Measurements from ENCODE around the gene CDYL2.
"Not testable (repeated sequence)": the region's sequence is repeated elsewhere in the genome, so short reads cannot be mapped to it uniquely, and the experiment has no call there.

Gene CDYL2

DNA sequence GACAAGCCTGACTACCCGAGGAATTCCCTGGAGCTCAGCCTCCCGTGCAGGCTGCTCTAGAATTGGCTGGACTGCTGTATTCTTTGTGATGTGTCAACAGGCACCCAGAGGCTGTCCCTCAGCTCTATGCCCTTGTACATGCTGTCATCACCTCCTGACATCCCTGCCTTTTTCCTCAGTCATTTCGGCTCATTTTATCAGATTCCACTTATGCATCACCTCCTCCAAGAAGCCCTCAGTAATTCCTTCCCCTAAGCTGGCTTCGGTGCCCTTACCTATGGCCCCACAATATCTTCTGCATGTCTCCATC is 137.2 kb downstream of the CDYL2 start:
- FAIRE-seq, result no peak

DNA sequence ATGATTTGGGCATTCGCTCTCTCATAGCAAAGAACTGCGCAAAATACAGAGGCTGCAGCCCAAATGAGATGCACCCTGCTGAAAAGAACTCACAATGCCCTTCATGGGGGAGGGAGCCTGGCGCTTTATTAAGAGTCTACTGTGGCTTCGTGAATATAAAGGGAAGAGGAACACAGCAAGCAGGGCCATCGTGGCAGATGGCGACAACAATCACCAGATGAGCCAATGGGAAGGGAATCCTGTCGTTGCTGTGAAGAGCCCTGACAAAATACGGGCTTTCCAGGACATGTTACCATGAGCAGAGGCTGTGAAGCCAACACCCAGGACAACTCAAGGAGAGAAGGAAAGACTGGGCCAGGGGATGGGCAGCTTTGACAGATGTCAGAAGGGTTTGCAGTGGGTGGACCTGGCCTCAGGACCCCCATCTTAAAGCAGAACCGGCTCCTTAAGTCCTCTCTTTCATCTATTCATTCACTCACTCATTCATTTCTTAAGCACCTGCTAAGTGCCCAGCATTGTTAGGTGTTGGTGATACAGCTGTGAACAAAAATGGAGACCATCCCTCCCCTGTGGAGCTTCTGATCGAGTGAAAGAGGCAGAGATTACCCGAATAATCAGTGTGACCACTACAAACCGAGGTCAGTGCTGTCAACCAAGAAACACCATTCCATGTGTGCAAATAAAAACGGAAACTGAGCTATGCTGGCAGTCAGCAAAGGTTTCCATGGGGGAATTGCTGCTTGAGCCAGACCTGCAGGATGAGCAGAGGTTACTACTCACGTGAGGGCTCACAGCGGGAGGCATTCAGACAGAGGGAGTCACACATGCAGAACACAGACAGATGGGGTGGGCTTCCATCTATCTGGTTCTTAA is 137.8 kb downstream of the CDYL2 start:
- no peak for FAIRE-seq

DNA sequence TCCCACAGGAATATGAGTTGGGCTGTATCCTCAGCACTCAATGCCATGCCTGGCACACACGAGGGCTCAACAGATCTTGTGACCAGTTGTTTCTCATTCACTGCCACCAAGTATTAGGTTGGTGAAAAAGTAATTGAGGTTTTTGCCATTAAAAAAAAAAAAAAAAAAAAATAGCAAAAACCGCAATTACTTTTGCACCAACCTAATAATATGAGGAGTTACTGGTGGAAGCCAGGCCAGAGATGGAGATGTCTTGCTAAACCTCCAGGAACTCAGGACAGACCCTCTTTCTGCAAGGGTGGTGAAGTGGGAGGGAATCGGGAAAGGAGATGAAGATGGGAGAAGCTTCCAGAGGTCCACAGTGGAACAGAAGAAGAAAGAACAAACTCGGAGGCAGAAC is 139.0 kb downstream of the CDYL2 start:
- FAIRE-seq, result no peak

DNA sequence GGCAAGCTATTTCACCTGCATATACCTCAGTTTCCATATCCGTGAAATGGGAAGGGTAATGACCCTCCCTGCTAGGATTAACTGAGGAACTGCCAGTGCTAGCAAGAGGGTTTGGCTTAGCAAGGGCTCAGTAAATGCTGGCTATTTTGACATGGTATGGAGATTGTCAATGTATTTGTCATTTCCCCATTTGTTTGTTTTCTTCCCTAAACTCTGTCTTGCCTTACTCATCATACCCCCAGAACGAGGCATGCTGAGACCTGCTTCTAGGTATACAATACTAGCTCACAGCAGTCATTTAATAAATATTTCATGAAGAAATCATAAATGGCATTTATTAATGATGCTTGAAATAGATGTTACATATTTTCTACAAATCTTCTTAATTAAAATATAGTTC is 139.6 kb downstream of the CDYL2 start:
- no peak for FAIRE-seq

DNA sequence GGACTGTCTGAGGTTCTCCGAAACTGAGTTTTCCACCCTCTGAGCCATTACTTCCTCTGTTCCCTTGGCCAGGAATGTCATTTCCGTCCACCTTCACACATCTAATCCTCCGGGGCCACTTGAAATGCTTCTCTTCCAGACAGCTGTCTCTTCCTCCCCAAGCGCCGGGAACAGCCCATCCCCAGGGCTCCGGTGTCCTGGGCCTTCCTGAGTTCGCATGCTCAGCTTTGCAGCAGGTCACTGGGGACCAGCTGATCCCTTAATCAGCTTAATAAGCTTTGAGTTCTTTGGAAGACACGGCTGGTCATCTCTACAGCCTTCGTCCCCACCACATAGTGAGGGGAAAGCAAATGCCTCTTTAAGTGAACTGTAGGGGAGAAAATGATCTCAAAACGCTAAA is 140.2 kb downstream of the CDYL2 start:
- no peak for FAIRE-seq

DNA sequence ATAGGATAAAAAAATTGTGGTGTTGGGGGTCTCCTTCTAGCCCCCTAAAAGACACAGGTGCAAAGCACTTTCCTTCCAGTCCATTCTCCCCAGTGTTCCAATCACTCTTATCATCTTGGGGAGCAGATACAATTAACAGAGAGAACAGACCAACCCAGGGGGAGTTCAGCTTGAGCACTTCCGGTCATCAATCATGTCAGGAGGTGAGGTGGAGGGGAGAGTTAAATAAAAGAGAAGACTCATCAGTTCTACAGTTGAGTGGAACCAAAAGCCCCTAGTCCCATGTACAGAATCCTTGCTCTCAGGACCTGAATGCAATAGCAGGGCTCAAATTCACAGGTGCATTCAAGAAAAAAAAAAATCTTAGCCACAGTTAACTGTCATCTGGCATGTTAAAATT is 141.3 kb downstream of the CDYL2 start:
- FAIRE-seq, result no peak

DNA sequence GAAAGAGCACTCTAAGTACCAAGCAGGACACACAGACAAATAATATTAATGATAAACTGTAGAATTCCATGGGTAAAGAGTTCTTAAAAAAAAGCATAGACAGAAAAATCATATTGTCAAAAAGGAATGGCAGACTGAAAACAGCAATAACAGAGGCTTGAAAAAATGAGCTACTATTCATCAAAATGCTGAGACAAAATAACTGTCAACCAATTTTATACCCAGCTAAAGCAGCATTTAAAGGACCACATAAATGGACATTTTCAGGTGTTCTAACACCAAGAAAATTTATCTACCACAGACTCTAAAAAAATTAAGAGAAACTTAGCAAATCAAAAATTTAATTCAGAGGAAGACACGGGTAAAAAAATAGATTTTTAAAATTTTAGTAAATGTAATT is 144.5 kb downstream of the CDYL2 start:
- FAIRE-seq, result no peak

DNA sequence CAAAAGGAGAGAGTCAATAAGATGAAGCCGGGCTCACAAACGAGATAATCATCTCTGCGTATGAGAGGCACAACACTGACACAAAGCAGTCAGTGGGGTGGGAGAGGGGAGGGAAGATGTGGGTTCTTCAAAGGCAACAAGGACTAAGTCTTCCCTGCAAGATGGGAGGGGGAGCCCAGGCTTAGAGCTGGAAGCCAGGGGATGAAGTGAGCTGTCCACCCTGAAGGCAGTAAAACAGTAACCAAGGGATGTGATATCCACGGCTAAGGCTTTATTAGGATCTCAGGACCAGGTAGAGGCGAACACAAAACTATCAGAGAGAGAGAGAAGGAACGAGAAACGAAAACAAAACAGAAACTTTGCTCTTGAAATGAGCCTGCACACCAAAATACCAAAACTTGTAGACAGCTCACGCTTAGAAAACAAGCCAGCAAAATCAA is 147.7 kb downstream of the CDYL2 start:
- no peak for FAIRE-seq

DNA sequence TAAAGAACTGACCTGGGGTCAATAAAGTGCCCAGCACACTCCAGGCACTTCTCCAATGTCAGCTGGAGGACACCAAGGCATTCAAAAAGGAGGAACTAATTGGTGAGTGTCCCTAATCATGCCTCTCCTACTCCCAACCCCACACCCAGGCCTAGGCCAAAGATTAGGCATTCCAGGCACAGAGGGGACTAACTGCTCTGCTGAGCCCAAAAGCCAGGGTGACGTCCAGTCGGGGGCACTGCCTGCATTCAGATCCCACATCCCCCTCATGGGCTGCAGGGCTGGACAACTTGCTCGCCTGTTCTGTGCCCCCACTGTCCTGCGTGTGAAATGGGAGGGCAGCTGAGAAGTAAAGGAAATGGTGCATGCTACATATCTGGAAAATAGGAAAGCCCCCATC is 148.2 kb downstream of the CDYL2 start:
- no peak for FAIRE-seq

DNA sequence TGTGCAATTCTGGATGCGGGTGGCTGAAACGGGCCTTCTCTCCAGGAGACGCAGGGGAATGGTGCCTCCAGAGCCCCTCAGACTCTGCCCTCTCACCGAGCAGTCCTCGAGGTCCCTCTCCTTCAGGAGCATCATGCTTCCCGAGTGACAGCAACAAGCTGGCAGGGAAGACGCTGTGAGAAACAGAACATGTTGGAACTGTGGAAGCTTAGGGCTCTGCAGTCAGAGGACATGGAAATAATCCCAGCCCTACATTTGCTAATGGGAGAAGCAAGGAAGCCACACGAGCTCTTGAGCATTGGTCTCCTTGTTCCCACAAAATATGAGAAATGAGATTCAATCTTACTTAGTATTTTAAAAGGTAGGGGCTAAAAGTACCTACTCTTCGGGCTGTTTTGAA is 148.6 kb downstream of the CDYL2 start:
- no peak for FAIRE-seq

DNA sequence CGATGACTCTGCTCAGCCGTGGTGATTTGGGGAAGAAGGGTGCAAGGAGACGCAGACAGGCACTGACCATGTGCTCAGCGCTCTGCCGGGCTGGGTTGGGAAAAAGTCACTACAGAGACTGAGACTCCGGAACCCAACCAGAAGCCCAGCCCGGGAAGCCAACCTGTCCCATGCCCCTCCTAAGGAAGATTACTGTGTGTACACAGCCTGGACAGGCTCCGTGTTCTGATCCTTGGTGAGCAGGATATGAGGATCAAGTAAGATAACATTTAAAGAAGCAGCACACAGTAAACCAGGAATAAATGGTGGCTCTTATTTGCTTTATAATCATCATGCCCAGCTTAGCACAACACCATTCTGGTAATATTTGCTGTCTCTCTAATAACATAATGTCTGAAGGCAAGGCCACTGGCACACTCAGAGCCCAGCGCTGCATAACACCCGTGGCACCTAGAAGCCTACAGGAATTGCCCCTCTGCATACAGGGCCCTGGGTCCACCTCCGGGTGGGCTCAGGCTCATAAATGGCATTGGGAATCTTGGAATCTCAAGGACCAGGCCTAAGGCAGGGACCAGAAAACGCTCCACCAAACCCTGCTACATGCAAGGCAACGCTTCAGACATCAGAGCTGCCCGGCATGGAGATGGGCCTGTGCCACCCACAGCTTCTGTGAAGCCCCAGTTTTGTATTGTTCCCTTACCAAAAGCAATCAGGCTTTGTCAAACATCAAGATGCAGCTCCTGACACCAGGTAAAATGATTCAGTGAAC is 150.1 kb downstream of the CDYL2 start:
- no peak for FAIRE-seq

DNA sequence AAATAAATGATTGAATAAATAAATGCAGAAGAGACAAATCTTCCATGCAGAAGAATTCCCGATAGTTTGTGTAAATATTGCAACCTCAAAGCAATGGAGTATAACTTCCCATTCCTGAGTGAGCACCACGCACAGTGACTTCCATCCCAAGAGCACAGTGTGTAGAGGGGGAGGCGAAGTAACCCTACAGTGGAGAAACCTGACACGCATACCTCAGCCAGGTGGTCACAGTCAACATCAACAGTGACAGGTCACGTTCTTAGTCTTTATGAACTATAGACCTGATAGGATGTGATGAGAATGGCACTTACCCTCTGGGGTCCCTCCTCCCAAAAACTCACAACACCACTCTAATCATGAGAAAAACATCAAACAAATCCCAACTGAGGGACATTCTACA is 152.0 kb downstream of the CDYL2 start:
- FAIRE-seq, result no peak

DNA sequence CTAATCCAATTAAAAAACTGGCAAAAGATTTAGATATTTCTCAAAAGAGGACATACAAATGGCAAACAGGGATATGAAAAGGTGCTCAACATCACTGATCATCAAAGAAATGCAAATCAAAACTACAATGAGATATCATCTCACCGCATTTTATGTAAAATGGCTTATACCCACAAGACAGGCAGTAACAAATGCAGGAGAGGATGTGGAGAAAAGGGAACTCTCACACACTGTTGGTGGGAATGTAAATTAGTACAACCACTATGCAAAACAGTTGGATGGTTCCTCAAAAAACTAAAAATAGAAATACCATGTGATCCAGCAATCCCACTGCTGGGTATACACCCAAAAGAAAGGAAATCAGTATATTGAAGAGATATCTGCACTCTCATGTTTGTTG is 154.1 kb downstream of the CDYL2 start:
- not testable (repeated sequence) for FAIRE-seq

DNA sequence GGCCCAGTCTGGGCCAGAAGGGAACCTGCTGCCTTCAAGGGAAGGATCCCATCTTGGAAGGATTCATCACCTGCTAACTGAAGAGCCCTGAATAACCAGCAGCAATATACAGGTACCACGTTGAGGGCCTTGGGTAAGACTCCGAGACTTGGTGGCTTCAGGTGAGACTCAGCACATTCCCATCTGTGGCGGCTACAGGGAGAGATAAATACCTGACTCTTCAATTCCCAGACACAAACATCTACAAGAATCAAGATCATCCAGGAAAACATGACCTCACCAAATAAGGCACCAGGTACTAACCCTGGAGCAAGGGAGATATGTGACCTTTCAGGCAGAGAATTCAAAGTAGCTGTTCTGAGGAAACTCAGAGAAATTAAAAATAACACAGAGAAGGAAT is 164.1 kb downstream of the CDYL2 start:
- no peak for FAIRE-seq

DNA sequence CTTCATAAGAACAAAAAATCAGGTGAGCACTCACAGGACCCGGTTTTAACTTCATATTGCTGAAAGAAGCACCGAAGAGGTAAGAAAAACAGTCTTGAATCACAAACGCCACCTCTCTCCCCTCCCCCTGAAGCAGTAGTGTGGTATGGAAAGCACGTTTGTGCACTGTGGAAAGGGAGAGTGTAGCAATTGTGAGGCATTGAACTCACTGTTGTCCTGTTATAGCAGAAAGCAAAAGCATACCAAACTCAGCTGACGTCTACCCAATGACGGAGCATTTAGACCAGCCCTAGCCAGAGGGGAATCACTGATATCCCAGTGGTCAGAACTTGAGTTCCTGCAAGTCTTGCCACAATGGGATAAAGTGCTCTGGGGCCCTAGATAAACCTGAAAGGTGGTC is 164.8 kb downstream of the CDYL2 start:
- no peak for FAIRE-seq

DNA sequence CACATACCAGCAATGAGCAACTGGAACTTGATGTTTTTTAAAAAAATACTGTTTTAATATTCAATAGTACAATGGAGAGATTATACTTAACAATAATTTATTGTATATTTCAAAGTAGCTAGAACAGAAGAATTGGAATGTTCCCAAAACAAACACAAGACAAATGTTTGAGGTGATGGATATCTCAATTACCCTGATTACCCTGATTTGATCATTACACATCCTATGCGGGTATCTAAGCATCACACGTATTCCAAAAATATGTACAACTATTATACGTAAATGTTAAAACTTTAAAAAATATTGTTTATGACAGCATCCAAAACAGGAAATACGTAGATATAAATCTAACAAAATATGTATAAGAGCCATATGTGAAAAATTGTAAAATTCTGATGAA is 166.8 kb downstream of the CDYL2 start:
- no peak for FAIRE-seq

DNA sequence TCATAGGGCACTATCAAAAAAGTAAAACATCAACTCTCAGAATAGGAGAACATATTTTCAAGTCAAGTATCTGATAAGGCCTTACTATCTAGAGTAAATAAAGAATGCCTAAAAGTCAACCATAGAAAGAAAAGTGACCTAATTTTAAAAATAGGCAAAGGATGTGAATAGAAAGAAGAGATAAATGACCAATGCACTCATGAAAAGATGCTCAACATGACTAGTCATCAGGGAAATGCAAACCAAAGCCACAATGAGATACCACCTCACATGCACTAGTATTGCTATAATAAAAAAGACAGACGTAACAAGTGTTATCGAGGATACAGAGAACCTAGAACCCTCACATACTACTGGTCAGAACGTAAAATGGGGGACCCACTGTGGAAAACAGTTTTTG is 172.8 kb downstream of the CDYL2 start:
- FAIRE-seq, result no peak

DNA sequence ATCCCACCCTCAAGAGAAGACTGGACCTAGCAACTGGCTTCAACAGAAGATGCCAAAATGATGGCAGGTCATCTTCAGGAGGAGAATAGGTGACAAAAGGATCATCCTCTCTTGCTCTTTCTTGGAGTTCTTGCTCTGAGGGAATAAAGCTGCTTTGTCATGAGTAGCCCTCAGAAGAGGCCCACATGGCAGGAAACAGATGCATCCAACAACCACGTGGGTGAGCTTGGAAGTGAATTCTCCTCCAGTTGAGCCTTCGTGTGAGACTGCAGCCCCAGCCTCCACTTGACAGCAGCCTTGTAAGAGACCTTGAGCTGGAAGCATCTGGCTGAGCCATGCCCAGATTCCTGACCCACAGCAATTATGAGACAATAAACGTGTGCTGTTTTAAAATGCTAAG is 176.1 kb downstream of the CDYL2 start:
- FAIRE-seq, result no peak

DNA sequence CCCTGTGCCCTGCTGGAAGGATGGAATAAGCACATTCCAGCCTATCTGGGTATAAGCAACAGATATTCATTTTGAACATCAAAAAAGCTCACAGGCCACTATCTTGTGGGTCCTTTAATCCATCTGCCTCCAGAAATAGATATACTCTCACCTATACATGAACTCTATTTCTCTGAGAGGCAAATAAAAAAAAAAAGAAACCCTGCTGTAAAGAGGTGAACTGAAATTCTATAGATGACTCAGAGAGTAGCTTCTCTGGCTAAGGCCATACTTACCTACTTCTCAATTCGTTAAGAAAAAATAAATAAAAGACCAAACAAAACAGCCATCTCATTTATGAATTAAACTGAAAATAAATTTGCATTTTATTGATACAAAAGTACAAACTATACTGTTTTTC is 177.3 kb downstream of the CDYL2 start:
- FAIRE-seq, result no peak

DNA sequence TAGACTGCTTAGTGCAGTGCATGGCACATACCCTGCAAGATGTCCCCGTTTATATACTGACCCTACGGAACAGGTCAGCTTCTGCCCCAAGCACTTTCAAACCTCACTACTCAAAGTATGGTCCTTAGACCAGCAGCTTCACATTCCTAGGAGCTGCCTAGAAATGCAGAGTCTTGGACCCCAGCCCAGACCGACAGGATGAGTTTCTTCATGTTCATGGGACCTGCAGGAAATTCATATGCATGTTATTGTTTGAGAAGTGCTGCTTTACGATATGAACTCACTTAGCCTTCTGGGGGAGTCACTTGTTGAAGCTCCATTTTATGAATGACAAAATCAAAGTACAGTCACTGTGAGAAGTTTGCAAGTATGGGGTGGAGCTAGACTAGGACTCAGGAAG is 181.0 kb downstream of the CDYL2 start:
- FAIRE-seq, result no peak

DNA sequence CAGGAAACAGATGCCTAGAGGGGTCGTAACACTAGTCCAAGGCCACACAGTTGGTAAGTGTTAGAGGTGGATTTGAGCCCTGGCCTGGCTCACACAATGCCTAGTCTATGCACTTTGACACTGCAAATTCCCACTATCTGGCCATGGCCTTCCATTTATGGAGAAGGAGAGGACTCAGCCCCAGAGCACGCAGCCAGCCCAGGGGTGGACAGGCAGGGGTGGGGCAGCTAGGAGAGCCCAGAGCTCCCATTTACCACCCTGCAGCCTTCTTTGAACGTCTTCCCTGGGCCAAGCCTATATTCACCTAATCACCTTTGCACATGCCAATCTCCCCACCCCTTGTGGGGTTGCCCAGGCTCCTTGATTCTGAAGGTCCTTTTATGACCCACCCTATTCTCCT is 182.4 kb downstream of the CDYL2 start:
- FAIRE-seq, result no peak

DNA sequence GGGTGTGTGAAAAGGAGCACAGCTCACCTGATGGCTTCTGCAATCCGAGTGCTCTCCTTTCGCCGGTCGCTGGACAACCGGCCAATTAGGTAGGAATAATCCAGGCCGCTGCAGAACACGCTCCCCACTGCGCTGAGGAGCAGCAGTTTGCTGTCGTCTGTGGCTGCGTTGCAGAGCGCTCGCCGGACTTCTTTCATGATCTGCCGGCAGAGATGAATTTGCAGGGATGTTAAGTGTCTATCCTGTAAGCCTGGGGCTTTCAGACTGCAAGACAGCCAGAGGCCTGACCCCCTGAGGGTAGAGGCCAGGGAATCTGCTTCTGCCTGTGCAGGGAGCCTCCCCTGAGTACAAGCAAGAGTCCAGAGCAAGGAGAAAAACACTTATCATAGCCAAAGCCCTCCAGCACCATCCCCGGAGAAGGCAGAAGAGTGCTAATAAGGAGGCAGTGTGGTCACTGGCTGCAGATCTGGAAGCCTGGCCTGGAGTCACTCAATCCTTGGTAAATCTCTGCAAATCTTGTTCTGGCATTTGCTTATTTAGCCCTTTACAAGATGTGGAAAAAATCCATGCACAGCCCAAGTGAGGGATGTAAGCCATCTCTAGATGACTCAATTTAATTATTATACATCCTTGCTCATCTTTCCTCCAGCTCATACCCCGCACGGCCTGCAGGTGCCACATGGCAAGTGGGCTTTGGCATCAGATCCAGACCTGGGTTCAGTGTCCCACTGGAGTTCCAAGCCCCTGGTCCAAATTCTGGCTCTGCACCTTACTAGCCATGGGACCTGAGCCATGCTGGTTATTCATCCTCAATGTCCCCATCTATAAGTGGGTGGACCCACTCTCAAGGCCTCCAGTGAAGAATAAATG is 183.4 kb downstream of the CDYL2 start:
- no peak for FAIRE-seq

DNA sequence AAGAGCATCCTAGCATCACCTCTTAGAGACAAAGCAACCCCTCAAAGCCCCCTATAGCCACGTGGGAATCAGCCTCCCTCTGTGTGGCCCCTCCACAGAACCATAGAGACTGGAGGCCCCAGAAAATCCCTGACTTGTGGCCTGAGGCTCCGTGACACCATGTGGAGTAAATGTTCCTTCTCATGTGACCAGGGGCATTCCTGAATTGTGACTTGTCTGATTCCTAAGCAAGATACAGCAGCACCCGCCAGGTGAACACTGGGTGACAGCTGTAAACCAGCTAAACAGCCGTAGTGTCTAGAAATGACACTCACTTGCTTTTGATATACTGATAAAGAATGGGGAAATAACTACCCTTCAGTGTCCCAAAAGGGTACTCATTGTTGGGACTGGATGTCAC is 184.6 kb downstream of the CDYL2 start:
- FAIRE-seq, result no peak

All from A204.1 (cell line).